GM23248 (cell line): Measurements from ENCODE around the gene ARHGEF28.

Source experiments
- EZH2 ChIP-seq: fragments of 200-600 bp; sonication (generic); IDR thresholded peaks from 2 replicates; pipeline ENCODE4 v1.6.1; 2018; ENCODE audit warnings: antibody characterized with exemption, mild to moderate bottlenecking; ENCODE audit not compliant: insufficient read depth, poor library complexity, severe bottlenecking
- EZH2phosphoT487 ChIP-seq: fragments of 200-600 bp; sonication (generic); IDR thresholded peaks from 2 replicates; pipeline ENCODE4 v1.6.1; 2018; ENCODE audit warnings: antibody characterized with exemption, moderate library complexity, mild to moderate bottlenecking, low read depth; ENCODE audit not compliant: insufficient read depth

DNA sequence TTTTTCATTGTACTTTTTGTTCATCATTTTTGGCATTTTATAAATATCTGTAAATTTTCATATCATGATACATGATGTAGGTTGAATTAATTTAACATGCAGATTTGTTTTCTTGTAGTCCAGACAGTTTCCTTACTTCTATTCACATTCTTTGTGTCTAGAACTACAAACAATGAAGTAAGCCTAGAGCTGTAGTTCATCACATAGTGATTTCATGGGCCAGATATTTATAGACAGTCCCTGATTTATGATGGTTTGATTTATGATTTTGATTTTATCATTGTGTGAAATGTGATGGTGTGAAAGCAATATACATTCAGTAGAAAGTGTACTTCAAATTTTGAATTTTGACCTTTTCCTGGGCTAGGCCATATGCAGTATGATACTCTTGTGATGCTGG, 139.0 kb downstream of the ARHGEF28 start:
- no peak for TF ChIP-seq EZH2
- no peak for TF ChIP-seq EZH2phosphoT487
